Mesendoderm (in vitro differentiated cells): ENCODE data around the gene ERF.

ENCODE experiments used
- DNase-seq: peaks from one replicate; pipeline ENCODE4 v3.0.0; 2013
- H2AK5ac ChIP-seq: 2 replicates; pipeline ENCODE4 v1.6.1; 2013; ENCODE audit warnings: low read length, inconsistent platforms
- H2BK120ac ChIP-seq: 2 replicates; pipeline ENCODE4 v1.6.1; 2013; ENCODE audit warnings: low read depth, mild to moderate bottlenecking, low read length, moderate library complexity, mixed read lengths
- H2BK15ac ChIP-seq: replicated peaks from 2 replicates; pipeline ENCODE4 v1.6.1; 2013; ENCODE audit warnings: low read depth, mild to moderate bottlenecking, moderate library complexity
- H2BK5ac ChIP-seq: 2 replicates; pipeline ENCODE4 v1.6.1; 2013; ENCODE audit warnings: low read length, inconsistent platforms
- H3K18ac ChIP-seq: 2 replicates; pipeline ENCODE4 v1.6.1; 2013; ENCODE audit warnings: mild to moderate bottlenecking, low read length, mixed read lengths
- H3K23ac ChIP-seq: one replicate; pipeline ENCODE4 v1.6.1; 2013; ENCODE audit warnings: low read length
- H3K27ac ChIP-seq: 2 replicates; pipeline ENCODE4 v1.5.1; 2013; ENCODE audit warnings: low read depth, mild to moderate bottlenecking, inconsistent platforms, low read length, moderate library complexity
- H3K27me3 ChIP-seq: 2 replicates; pipeline ENCODE4 v1.6.1; 2013; ENCODE audit warnings: low read length, control low read depth, mild to moderate bottlenecking, inconsistent platforms; ENCODE audit not compliant: insufficient read depth, poor library complexity
- H3K36me3 ChIP-seq: 2 replicates; pipeline ENCODE4 v1.6.1; 2013; ENCODE audit warnings: low read length, inconsistent platforms; ENCODE audit not compliant: control insufficient read depth, insufficient read depth
- H3K4ac ChIP-seq: one replicate; pipeline ENCODE4 v1.6.1; 2013; ENCODE audit warnings: low read depth, mild to moderate bottlenecking, low read length, moderate library complexity
- H3K4me1 ChIP-seq: 2 replicates; pipeline ENCODE4 v1.6.1; 2013; ENCODE audit warnings: low read depth, low read length, inconsistent platforms; ENCODE audit not compliant: control insufficient read depth
- H3K4me2 ChIP-seq: 2 replicates; pipeline ENCODE4 v1.6.1; 2013; ENCODE audit warnings: low read length
- H3K4me3 ChIP-seq: 2 replicates; pipeline ENCODE4 v1.5.1; 2013; ENCODE audit warnings: mild to moderate bottlenecking, low read length
- H3K56ac ChIP-seq: one replicate; pipeline ENCODE4 v1.6.1; 2013; ENCODE audit warnings: low read length
- H3K79me1 ChIP-seq: 2 replicates; pipeline ENCODE4 v1.6.1; 2013; ENCODE audit warnings: low read length, inconsistent platforms
- H3K79me2 ChIP-seq: 2 replicates; pipeline ENCODE4 v1.6.1; 2013; ENCODE audit warnings: mild to moderate bottlenecking, low read length; ENCODE audit not compliant: control insufficient read depth, insufficient read depth
- H3K9ac ChIP-seq: 2 replicates; pipeline ENCODE4 v1.6.1; 2013; ENCODE audit warnings: low read length, inconsistent platforms
- H4K5ac ChIP-seq: one replicate; pipeline ENCODE4 v1.6.1; 2013; ENCODE audit warnings: low read length
- H4K8ac ChIP-seq: one replicate; pipeline ENCODE4 v1.6.1; 2013; ENCODE audit warnings: low read depth, mild to moderate bottlenecking, control low read depth, low read length, moderate library complexity
- WGBS: extraction: QIAGEN DNeasy Blood & Tissue Kit; methylation state at CpG from one replicate; pipeline ENCODE4 v1.1.7; 2013; ENCODE audit warnings: low lambda C conversion rate, missing lambda C conversion rate; ENCODE audit not compliant: insufficient coverage; ENCODE audit errors: extremely low coverage; 5-methylcytosine and 5-hydroxymethylcytosine counted together

Gene ERF

GRCh38 chr19:42288881-42289555 lies 34.1 kb upstream of the ERF start:
- H3K18ac ChIP-seq = no peak overlapping the region
- H3K4me2 ChIP-seq = no peak overlapping the region
- no peak overlapping the region for H3K9ac ChIP-seq
- H3K4ac ChIP-seq = no peak overlapping the region
- no CpG with 5 or more reads among the region's 22 CpGs for WGBS
- H4K5ac ChIP-seq = no peak overlapping the region
- H3K79me2 ChIP-seq = peaks cover 13% of the 10 kb centered on the region
- H3K23ac ChIP-seq = no peak overlapping the region
- H3K27me3 ChIP-seq = no peaks in the 10 kb centered on the region
- no peak overlapping the region for H2AK5ac ChIP-seq
- no peak overlapping the region for H2BK15ac ChIP-seq
- H3K4me1 ChIP-seq = no peaks in the 10 kb centered on the region
- H3K56ac ChIP-seq = no peak overlapping the region
- no peak overlapping the region for H3K4me3 ChIP-seq
- H3K27ac ChIP-seq = no peak overlapping the region
- no peak overlapping the region for H2BK5ac ChIP-seq
- DNase-seq = no peak
- H3K36me3 ChIP-seq = peaks cover 8% of the 10 kb centered on the region
- H4K8ac ChIP-seq = no peak overlapping the region
- H2BK120ac ChIP-seq = no peak overlapping the region
- peaks cover 12% of the 10 kb centered on the region for H3K79me1 ChIP-seq

- H3K4me2 ChIP-seq = no peak overlapping the region
- no peaks in the 10 kb centered on the region for H3K27me3 ChIP-seq
- H3K27ac ChIP-seq = no peak overlapping the region
- no peak overlapping the region for H4K8ac ChIP-seq
- H2AK5ac ChIP-seq = no peak overlapping the region
- H3K36me3 ChIP-seq = peaks cover 5% of the 10 kb centered on the region
- no peak overlapping the region for H3K18ac ChIP-seq
- H4K5ac ChIP-seq = no peak overlapping the region
- no peak for DNase-seq
- H3K4me1 ChIP-seq = no peaks in the 10 kb centered on the region
- no peak overlapping the region for H2BK120ac ChIP-seq
- H3K4me3 ChIP-seq = no peak overlapping the region
- H2BK15ac ChIP-seq = no peak overlapping the region
- H3K23ac ChIP-seq = no peak overlapping the region
- no peak overlapping the region for H3K4ac ChIP-seq
- H3K56ac ChIP-seq = no peak overlapping the region
- H2BK5ac ChIP-seq = no peak overlapping the region
- WGBS = no CpG with 5 or more reads among the region's 4 CpGs
- H3K9ac ChIP-seq = no peak overlapping the region
- peaks cover 13% of the 10 kb centered on the region for H3K79me2 ChIP-seq
- H3K79me1 ChIP-seq = peaks cover 12% of the 10 kb centered on the region
Observed at GRCh38 chr19:42288387-42288786, 33.5 kb upstream of the ERF start.

- no peak overlapping the region for H2BK15ac ChIP-seq
- H3K27me3 ChIP-seq = no peaks in the 10 kb centered on the region
- H3K27ac ChIP-seq = no peak overlapping the region
- H3K18ac ChIP-seq = no peak overlapping the region
- no peak overlapping the region for H4K5ac ChIP-seq
- no peak overlapping the region for H2BK120ac ChIP-seq
- no peak overlapping the region for H3K23ac ChIP-seq
- peaks cover 5% of the 10 kb centered on the region for H3K36me3 ChIP-seq
- WGBS = no CpG with 5 or more reads among the region's 10 CpGs
- no peak overlapping the region for H3K4ac ChIP-seq
- H3K4me2 ChIP-seq = no peak overlapping the region
- H3K4me3 ChIP-seq = no peak overlapping the region
- H4K8ac ChIP-seq = no peak overlapping the region
- peaks cover 16% of the 10 kb centered on the region for H3K79me1 ChIP-seq
- H3K4me1 ChIP-seq = peaks cover 6% of the 10 kb centered on the region
- no peak overlapping the region for H2AK5ac ChIP-seq
- no peak overlapping the region for H3K56ac ChIP-seq
- no peak overlapping the region for H2BK5ac ChIP-seq
- peaks cover 13% of the 10 kb centered on the region for H3K79me2 ChIP-seq
- no peak for DNase-seq
- no peak overlapping the region for H3K9ac ChIP-seq
Observed at GRCh38 chr19:42287827-42288107, 32.8 kb upstream of the ERF start.

GRCh38 chr19:42287017-42287826 lies 32.3 kb upstream of the ERF start:
- Histone ChIP-seq H3K18ac (no peak overlapping the region), H3K23ac (no peak overlapping the region), H4K8ac (no peak overlapping the region), H3K56ac (no peak overlapping the region), H3K79me1 (peaks cover 16% of the 10 kb centered on the region), H3K9ac (no peak overlapping the region), H3K4ac (no peak overlapping the region), H2BK15ac (no peak overlapping the region), H3K27ac (no peak overlapping the region), H2BK120ac (no peak overlapping the region), H4K5ac (no peak overlapping the region), H3K4me3 (no peak overlapping the region), H2BK5ac (no peak overlapping the region), H3K4me2 (no peak overlapping the region), H3K79me2 (peaks cover 13% of the 10 kb centered on the region), H3K4me1 (peaks cover 10% of the 10 kb centered on the region), H3K27me3 (no peaks in the 10 kb centered on the region), H2AK5ac (no peak overlapping the region), H3K36me3 (peaks cover 5% of the 10 kb centered on the region)
- WGBS = no CpG with 5 or more reads among the region's 30 CpGs
- no peak for DNase-seq

GRCh38 chr19:42286349-42287016 lies 31.6 kb upstream of the ERF start:
- Histone ChIP-seq H2BK15ac (no peak overlapping the region), H3K9ac (no peak overlapping the region), H3K4me2 (no peak overlapping the region), H2AK5ac (no peak overlapping the region), H3K36me3 (peaks cover 5% of the 10 kb centered on the region), H3K56ac (no peak overlapping the region), H3K79me1 (peaks cover 18% of the 10 kb centered on the region), H3K4me3 (no peak overlapping the region), H3K18ac (no peak overlapping the region), H3K4me1 (peaks cover 13% of the 10 kb centered on the region), H2BK120ac (no peak overlapping the region), H3K4ac (no peak overlapping the region), H3K27me3 (no peaks in the 10 kb centered on the region), H3K23ac (no peak overlapping the region), H4K8ac (no peak overlapping the region), H4K5ac (no peak overlapping the region), H3K79me2 (peaks cover 13% of the 10 kb centered on the region), H2BK5ac (no peak overlapping the region), H3K27ac (no peak overlapping the region)
- no CpG with 5 or more reads among the region's 13 CpGs for WGBS
- no peak for DNase-seq
